ENCODE measurements around the gene EPHA6.
"Not testable (repeated sequence)": the region's sequence is repeated elsewhere in the genome, so short reads cannot be mapped to it uniquely, and the experiment has no call there.

EPHA6 gene

GRCh38 chr3:96931119-96931862 lies 116.9 kb downstream of the EPHA6 start:
- DNase-seq: no peak

- not testable (repeated sequence) for DNase-seq
These were observed 127.7 kb downstream of the EPHA6 start for GRCh38 chr3:96942131-96942530.

- no peak for DNase-seq
These were observed 144.5 kb downstream of the EPHA6 start for GRCh38 chr3:96958856-96959255.

- DNase-seq: no peak
These were observed 145.1 kb downstream of the EPHA6 start for GRCh38 chr3:96959474-96959873.

- DNase-seq: no peak
These were observed 145.7 kb downstream of the EPHA6 start for GRCh38 chr3:96959901-96960641.

GRCh38 chr3:96960661-96961330 lies 146.4 kb downstream of the EPHA6 start:
- DNase-seq: no peak

GRCh38 chr3:96961576-96961975 lies 147.2 kb downstream of the EPHA6 start:
- DNase-seq: no peak

- DNase-seq: no peak
These were observed 152.0 kb downstream of the EPHA6 start for GRCh38 chr3:96966181-96966929.

GRCh38 chr3:96970211-96970610 lies 155.8 kb downstream of the EPHA6 start:
- DNase-seq: no peak

GRCh38 chr3:96977671-96978070 lies 163.3 kb downstream of the EPHA6 start:
- DNase-seq: no peak

GRCh38 chr3:96983716-96984115 lies 169.3 kb downstream of the EPHA6 start:
- DNase-seq: not testable (repeated sequence)

GRCh38 chr3:96986241-96986640 lies 171.8 kb downstream of the EPHA6 start:
- no peak for DNase-seq

- DNase-seq: no peak
These were observed 176.8 kb downstream of the EPHA6 start for GRCh38 chr3:96991231-96991630.

GRCh38 chr3:96991800-96992365 lies 177.5 kb downstream of the EPHA6 start:
- DNase-seq: no peak

- DNase-seq: no peak
These were observed 180.6 kb downstream of the EPHA6 start for GRCh38 chr3:96994988-96995387.

- DNase-seq: no peak
These were observed 181.6 kb downstream of the EPHA6 start for GRCh38 chr3:96996009-96996408.

GRCh38 chr3:97001611-97002010 lies 187.2 kb downstream of the EPHA6 start:
- DNase-seq: no peak

- DNase-seq: no peak
These were observed 195.1 kb downstream of the EPHA6 start for GRCh38 chr3:97009427-97010019.

GRCh38 chr3:97010881-97011657 lies 196.7 kb downstream of the EPHA6 start:
- DNase-seq: no peak

- DNase-seq: no peak
These were observed 207.4 kb downstream of the EPHA6 start for GRCh38 chr3:97021778-97022177.

- DNase-seq: not testable (repeated sequence)
These were observed 211.2 kb downstream of the EPHA6 start for GRCh38 chr3:97025612-97026011.
